GM12891 (cell line): ENCODE results near the gene GREB1.

Experiments
- POLR2A ChIP-seq: IDR thresholded peaks from 2 replicates; pipeline ENCODE4 v1.6.1; 2011; ENCODE audit warnings: low read depth, low read length, control low read depth
- POLR2AphosphoS5 ChIP-seq: IDR thresholded peaks from 2 replicates; pipeline ENCODE4 v1.6.1; 2011; ENCODE audit warnings: low read depth, low read length, control low read depth
- POU2F2 ChIP-seq: IDR thresholded peaks from 2 replicates; pipeline ENCODE4 v1.6.1; 2011; ENCODE audit warnings: low read depth, mild to moderate bottlenecking, control low read depth, low read length, moderate library complexity
- SPI1 ChIP-seq: IDR thresholded peaks from 2 replicates; pipeline ENCODE4 v1.6.1; 2011; ENCODE audit warnings: low read depth, low read length, control low read depth
- TAF1 ChIP-seq: IDR thresholded peaks from 2 replicates; pipeline ENCODE4 v1.6.1; 2011; ENCODE audit warnings: low read depth, low read length, control low read depth

- TF ChIP-seq POLR2A (no peak), POLR2AphosphoS5 (no peak), TAF1 (no peak), POU2F2 (no peak), SPI1 (no peak)
Observed at GRCh38 chr2:11564816-11565567, 31.1 kb downstream of the GREB1 start.
